Ishikawa (cell line): ENCODE results near the gene PTPRN2.

Source experiments
- CEBPB ChIP-seq: IDR thresholded peaks from 2 replicates; pipeline ENCODE4 v1.6.1; 2012
- CREB1 ChIP-seq: IDR thresholded peaks from 2 replicates; pipeline ENCODE4 v1.6.1; 2012; ENCODE audit warnings: low read depth
- EGR1 ChIP-seq: IDR thresholded peaks from 2 replicates; pipeline ENCODE4 v1.6.1; 2012
- EP300 ChIP-seq: IDR thresholded peaks from 2 replicates; pipeline ENCODE4 v1.6.1; 2012; ENCODE audit warnings: borderline replicate concordance
- FOXM1 ChIP-seq: IDR thresholded peaks from 2 replicates; pipeline ENCODE4 v1.6.1; 2012; ENCODE audit warnings: low read depth, borderline replicate concordance
- NFIC ChIP-seq: IDR thresholded peaks from 2 replicates; pipeline ENCODE4 v1.6.1; 2012
- RAD21 ChIP-seq: IDR thresholded peaks from 2 replicates; pipeline ENCODE4 v1.6.1; 2012; ENCODE audit warnings: low read depth
- TAF1 ChIP-seq: IDR thresholded peaks from 2 replicates; pipeline ENCODE4 v1.6.1; 2012; ENCODE audit warnings: low read depth, mild to moderate bottlenecking
- TCF12 ChIP-seq: IDR thresholded peaks from 2 replicates; pipeline ENCODE4 v1.6.1; 2012; ENCODE audit warnings: low read depth
- TEAD4 ChIP-seq: IDR thresholded peaks from 2 replicates; pipeline ENCODE4 v1.6.1; 2012
- YY1 ChIP-seq: IDR thresholded peaks from 2 replicates; pipeline ENCODE4 v1.6.1; 2012; ENCODE audit warnings: low read depth
- ZBTB7A ChIP-seq: IDR thresholded peaks from 2 replicates; pipeline ENCODE4 v1.6.1; 2012; ENCODE audit warnings: low read depth
- TF ChIP-seq, protein P1 (sequence below): IDR thresholded peaks from 2 replicates; pipeline ENCODE4 v1.6.1; 2012; ENCODE audit warnings: low read depth, mild to moderate bottlenecking
- TF ChIP-seq, protein P2 (sequence below): IDR thresholded peaks from 2 replicates; pipeline ENCODE4 v1.6.1; 2012
- TF ChIP-seq, protein P3 (sequence below): IDR thresholded peaks from 2 replicates; pipeline ENCODE4 v1.6.1; 2012

PTPRN2 gene

DNA sequence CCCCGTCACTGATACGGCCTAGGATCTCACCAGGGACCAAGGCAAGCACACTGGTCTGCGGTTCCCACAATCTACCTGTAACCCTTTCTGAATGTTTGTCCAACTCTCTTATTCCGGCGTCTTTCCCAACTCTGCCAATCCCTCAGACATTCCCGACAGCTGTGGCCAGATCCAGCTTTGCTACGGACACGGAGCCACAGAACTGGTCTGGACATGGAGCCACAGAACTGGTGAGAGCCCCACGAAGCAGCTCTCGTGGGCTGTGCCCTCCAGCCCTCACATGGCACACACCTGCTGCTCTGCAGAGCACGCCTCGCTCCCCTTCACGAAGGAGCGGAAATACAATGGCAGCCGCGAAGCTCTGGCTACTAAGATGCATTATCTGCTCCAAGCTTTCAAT is 874.0 kb downstream of the PTPRN2 start:
- TF ChIP-seq FOXM1 (no peak), EP300 (no peak), EGR1 (no peak), NFIC (no peak), TEAD4 (no peak), TCF12 (no peak), YY1 (no peak), CEBPB (no peak), CREB1 (no peak), ZBTB7A (no peak)
- TF ChIP-seq, protein P1, sequence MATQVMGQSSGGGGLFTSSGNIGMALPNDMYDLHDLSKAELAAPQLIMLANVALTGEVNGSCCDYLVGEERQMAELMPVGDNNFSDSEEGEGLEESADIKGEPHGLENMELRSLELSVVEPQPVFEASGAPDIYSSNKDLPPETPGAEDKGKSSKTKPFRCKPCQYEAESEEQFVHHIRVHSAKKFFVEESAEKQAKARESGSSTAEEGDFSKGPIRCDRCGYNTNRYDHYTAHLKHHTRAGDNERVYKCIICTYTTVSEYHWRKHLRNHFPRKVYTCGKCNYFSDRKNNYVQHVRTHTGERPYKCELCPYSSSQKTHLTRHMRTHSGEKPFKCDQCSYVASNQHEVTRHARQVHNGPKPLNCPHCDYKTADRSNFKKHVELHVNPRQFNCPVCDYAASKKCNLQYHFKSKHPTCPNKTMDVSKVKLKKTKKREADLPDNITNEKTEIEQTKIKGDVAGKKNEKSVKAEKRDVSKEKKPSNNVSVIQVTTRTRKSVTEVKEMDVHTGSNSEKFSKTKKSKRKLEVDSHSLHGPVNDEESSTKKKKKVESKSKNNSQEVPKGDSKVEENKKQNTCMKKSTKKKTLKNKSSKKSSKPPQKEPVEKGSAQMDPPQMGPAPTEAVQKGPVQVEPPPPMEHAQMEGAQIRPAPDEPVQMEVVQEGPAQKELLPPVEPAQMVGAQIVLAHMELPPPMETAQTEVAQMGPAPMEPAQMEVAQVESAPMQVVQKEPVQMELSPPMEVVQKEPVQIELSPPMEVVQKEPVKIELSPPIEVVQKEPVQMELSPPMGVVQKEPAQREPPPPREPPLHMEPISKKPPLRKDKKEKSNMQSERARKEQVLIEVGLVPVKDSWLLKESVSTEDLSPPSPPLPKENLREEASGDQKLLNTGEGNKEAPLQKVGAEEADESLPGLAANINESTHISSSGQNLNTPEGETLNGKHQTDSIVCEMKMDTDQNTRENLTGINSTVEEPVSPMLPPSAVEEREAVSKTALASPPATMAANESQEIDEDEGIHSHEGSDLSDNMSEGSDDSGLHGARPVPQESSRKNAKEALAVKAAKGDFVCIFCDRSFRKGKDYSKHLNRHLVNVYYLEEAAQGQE = no peak
- TF ChIP-seq, protein P2, sequence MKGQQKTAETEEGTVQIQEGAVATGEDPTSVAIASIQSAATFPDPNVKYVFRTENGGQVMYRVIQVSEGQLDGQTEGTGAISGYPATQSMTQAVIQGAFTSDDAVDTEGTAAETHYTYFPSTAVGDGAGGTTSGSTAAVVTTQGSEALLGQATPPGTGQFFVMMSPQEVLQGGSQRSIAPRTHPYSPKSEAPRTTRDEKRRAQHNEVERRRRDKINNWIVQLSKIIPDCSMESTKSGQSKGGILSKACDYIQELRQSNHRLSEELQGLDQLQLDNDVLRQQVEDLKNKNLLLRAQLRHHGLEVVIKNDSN = no peak
- TF ChIP-seq, protein P3, sequence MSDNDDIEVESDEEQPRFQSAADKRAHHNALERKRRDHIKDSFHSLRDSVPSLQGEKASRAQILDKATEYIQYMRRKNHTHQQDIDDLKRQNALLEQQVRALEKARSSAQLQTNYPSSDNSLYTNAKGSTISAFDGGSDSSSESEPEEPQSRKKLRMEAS = no peak

DNA sequence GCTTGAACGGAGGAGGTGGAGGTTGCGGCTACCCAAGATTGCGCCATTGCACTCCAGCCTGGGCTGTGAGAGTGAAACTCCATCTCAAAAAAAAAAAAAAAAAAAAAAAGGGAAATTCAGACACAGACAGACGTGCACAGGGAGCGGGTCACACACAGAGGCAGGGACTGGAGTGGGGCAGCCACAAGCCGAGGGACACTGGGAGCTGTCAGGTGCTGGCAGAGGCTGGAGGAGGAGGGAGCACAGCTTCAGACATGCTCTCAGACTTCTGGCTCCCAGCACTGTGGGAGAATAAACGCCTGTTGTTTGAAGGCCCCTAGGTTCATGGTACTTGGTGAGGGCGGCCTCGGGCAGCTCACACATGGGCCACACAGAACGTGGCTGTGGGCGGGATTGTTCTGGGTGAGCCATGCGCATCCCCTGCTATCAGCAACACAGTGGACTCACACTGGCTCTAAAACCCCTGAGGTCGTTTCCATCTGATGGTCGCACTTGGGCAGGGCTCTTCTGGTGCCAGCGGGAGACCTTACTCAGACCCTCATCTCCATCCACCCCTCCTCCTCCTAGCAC is 874.9 kb downstream of the PTPRN2 start:
- TF ChIP-seq NFIC (no peak), EGR1 (no peak), TCF12 (no peak), CREB1 (no peak), FOXM1 (no peak), RAD21 (no peak), TEAD4 (no peak), EP300 (no peak), TAF1 (no peak), CEBPB (no peak), ZBTB7A (no peak), YY1 (no peak)
- TF ChIP-seq, protein P1 = no peak
- TF ChIP-seq, protein P2 = no peak
- TF ChIP-seq, protein P3 = no peak

DNA sequence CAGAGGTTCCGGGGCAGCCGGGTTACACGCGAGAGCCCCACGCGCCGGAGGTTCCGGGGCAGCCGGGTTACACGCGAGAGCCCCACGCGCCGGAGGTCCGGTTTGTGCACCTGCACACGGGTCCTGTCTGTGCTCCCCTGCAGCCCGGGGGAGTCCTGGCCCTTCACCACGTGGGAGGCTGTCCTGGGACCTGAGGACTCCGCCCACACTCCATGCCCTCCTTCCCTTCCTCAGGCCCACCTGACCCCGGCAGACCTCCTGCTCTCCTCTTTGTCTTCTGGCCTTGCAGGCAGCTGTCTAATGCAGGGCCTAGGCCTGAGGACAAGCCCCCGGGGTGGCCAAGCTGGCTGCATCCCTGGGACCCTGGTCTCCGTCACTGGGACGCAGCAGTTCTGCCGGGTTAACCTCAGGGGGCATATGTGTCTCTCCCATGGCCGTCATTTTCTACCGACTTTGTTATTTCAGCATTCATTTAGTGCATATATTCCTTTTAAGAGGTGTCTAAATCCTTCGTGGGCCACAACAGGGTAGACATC is 876.2 kb downstream of the PTPRN2 start:
- TF ChIP-seq, protein P3 = no peak
- TF ChIP-seq, protein P1 = no peak
- TF ChIP-seq, protein P2 = no peak
- TF ChIP-seq CREB1 (no peak), YY1 (no peak), TEAD4 (no peak), NFIC (no peak), EP300 (no peak)

DNA sequence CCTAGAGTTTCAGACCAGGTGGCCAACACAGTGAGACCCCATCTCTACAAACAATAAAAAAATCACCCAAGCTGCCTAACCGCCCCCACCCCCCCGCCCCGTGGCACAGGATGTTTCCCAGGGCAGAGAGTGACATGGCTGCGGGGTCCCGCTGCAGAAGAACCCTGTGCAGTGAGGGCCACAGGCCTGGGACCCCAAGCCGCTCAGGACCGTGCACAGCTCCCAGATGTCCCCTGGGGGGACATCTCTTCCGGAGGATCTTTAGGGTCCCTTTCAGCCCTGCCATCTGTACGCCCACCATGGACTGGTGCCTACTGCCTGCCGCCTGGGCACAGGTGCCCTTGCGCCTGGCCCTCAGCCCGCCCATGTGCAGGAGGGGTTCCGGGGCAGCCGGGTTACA is 877.2 kb downstream of the PTPRN2 start:
- TF ChIP-seq EP300 = no peak
- TF ChIP-seq FOXM1 = no peak
